H1 (cell line): Measurements from ENCODE around the gene RHBDF2. TPM values are rescaled to one million over a fixed set of nuclear protein-coding genes. Genes with fewer than 3 reads are reported as not detected.

Experiments used
- CEBPB ChIP-seq: IDR thresholded peaks from 2 replicates; pipeline ENCODE4 v1.6.1; 2012; ENCODE audit warnings: low read depth, low read length
- EP300 ChIP-seq, 2 experiments: IDR thresholded peaks; 1 replicate in 1 of 2; 2 replicates in 1 of 2; pipeline ENCODE4 v1.6.1; 2011 to 2012; ENCODE audit warnings: low read depth in 2 of 2, low read length in 2 of 2, mild to moderate bottlenecking in 2 of 2, borderline replicate concordance in 1 of 2, inconsistent platforms in 1 of 2, moderate library complexity in 1 of 2
- EZH2 ChIP-seq: fragments of 200-600 bp; sonication (generic); IDR thresholded peaks from 2 replicates; pipeline ENCODE4 v1.7.1; 2012; ENCODE audit warnings: low read depth, mild to moderate bottlenecking, moderate library complexity, low read length, inconsistent platforms; ENCODE audit not compliant: severe bottlenecking
- SAP30 ChIP-seq: fragments of 300-600 bp; sonication (generic); IDR thresholded peaks from 2 replicates; pipeline ENCODE4 v1.7.1; 2012; ENCODE audit warnings: low read length, moderate library complexity, mild to moderate bottlenecking, inconsistent platforms; ENCODE audit not compliant: insufficient read depth, insufficient replicate concordance
- polyA plus RNA-seq, 7 experiments: library from polyadenylated mRNA; depleted of rRNA in 3 of 7; stranded (reverse) in 5 of 7; unstranded in 2 of 7; fragments of >200 nt in 5 of 7; fragments of 200-250 nt in 2 of 7; gene quantifications; 1 replicate in 5 of 7; 2 replicates in 1 of 7; 4 replicates in 1 of 7; pipeline versions ENCODE4 v1.2.1 to v1.2.3, GENCODE V29; 2011 to 2013; ENCODE audit warnings: missing spikeins in 2 of 7, mixed read lengths in 2 of 7
- total RNA-seq: library from RNA; stranded (reverse); fragmentation: NEBNext Ultra II Directional; extraction: Animal tissue kit (Norgen Biotek cat#: 25700); gene quantifications from 2 replicates; pipeline ENCODE4 v1.2.1, GENCODE V29; 2021

Gene RHBDF2
- total and polyA plus RNA-seq, 2 of the 8 experiments (the other 6 are each of a cell fraction or from before 2014, with no cell fraction given): 21.2 to 25.9 TPM

GRCh38 chr17:76544546-76545365, 43.5 kb upstream of the RHBDF2 start (continued):
- no peak for TF ChIP-seq EZH2
- no peak for TF ChIP-seq EP300 (IDR thresholded peaks at IDR 0.05; ENCODE audit: borderline replicate concordance in 1 of 2, low read depth in 2 of 2, low read length in 2 of 2)
- no peak for TF ChIP-seq SAP30
- no peak for TF ChIP-seq CEBPB
